IMR-90 (cell line): ENCODE measurements around the gene LAPTM5. TPM values are rescaled to one million over a fixed set of nuclear protein-coding genes. Genes with fewer than 3 reads are reported as not detected.

Experiments used
- ATAC-seq: fragments of 200-7000 bp; cut with Tn5 transposase; 2 replicates; pipeline ENCODE4 v1.9.1; 2020; ENCODE audit warnings: low read depth, mild to moderate bottlenecking, moderate library complexity
- BruUV-seq: library from RNA; stranded (reverse); fragments of 400-500 nt; replicated peaks from 2 replicates; lab custom pipeline; 2021; lab: Mats Ljungman, UMichigan
- CTCF ChIA-PET: fragments of 300-600 bp; formaldehyde crosslinking; extraction: SDS; loops from one replicate; lab custom pipeline; 2021; ENCODE audit warnings: antibody characterized with exemption; lab: Yijun Ruan, JAX
- POLR2A ChIA-PET: fragments of 300-600 bp; sonication (Branson Sonifier 250); formaldehyde crosslinking; loops from one replicate; lab custom pipeline; 2022; ENCODE audit warnings: antibody characterized with exemption; ENCODE audit not compliant: unreplicated experiment; lab: Charles Lee
- DNase-seq: peaks from one replicate; pipeline ENCODE4 v3.0.0; 2013
- H2AFZ ChIP-seq: replicated peaks from 2 replicates; pipeline ENCODE3; 2013; ENCODE audit warnings: low read length, mild to moderate bottlenecking; ENCODE audit not compliant: poor library complexity
- H2AK5ac ChIP-seq: 2 replicates; pipeline ENCODE4 v1.6.1; 2013; ENCODE audit warnings: low read depth, low read length, inconsistent platforms
- H2AK9ac ChIP-seq: replicated peaks from 2 replicates; pipeline ENCODE3; 2013; ENCODE audit warnings: mild to moderate bottlenecking, low read depth, low read length, moderate library complexity; ENCODE audit not compliant: poor library complexity
- H2BK120ac ChIP-seq: 2 replicates; pipeline ENCODE4 v1.6.1; 2013; ENCODE audit warnings: low read depth, low read length, inconsistent platforms
- H2BK15ac ChIP-seq: 3 replicates; pipeline ENCODE4 v1.6.1; 2013; ENCODE audit warnings: low read depth, low read length, inconsistent platforms
- H2BK20ac ChIP-seq: 2 replicates; pipeline ENCODE4 v1.6.1; 2013; ENCODE audit warnings: low read depth, mild to moderate bottlenecking, inconsistent platforms, low read length, moderate library complexity
- H2BK5ac ChIP-seq: 2 replicates; pipeline ENCODE4 v1.6.1; 2013; ENCODE audit warnings: mild to moderate bottlenecking, low read depth, low read length, inconsistent platforms; ENCODE audit not compliant: poor library complexity, severe bottlenecking
- H3K14ac ChIP-seq: replicated peaks from 2 replicates; pipeline ENCODE4 v1.6.1; 2013; ENCODE audit warnings: low read depth, low read length, inconsistent platforms
- H3K18ac ChIP-seq: 2 replicates; pipeline ENCODE4 v1.6.1; 2013; ENCODE audit warnings: low read depth, low read length, control low read depth
- H3K23ac ChIP-seq: 2 replicates; pipeline ENCODE4 v1.6.1; 2013; ENCODE audit warnings: low read depth, low read length, inconsistent platforms
- H3K27ac ChIP-seq: 2 replicates; pipeline ENCODE4 v1.5.1; 2013; ENCODE audit warnings: mild to moderate bottlenecking, control low read depth, low read length; ENCODE audit not compliant: insufficient read depth
- H3K27me3 ChIP-seq: 2 replicates; pipeline ENCODE4 v1.6.1; 2013; ENCODE audit warnings: low read length; ENCODE audit not compliant: control insufficient read depth, insufficient read depth
- H3K36me3 ChIP-seq: 2 replicates; pipeline ENCODE4 v1.6.1; 2013; ENCODE audit warnings: low read length, mixed read lengths; ENCODE audit not compliant: control insufficient read depth, insufficient read depth
- H3K4ac ChIP-seq: 2 replicates; pipeline ENCODE4 v1.6.1; 2013; ENCODE audit warnings: low read depth, low read length, inconsistent platforms
- H3K4me1 ChIP-seq: 2 replicates; pipeline ENCODE4 v1.6.1; 2013; ENCODE audit warnings: low read length, mixed read lengths; ENCODE audit not compliant: control insufficient read depth, insufficient read depth
- H3K4me2 ChIP-seq: 2 replicates; pipeline ENCODE4 v1.6.1; 2013; ENCODE audit warnings: low read depth, mild to moderate bottlenecking, control low read depth, low read length, moderate library complexity
- H3K4me3 ChIP-seq: 2 replicates; pipeline ENCODE4 v1.5.1; 2013; ENCODE audit warnings: low read depth, mild to moderate bottlenecking, control low read depth, low read length, moderate library complexity; ENCODE audit not compliant: insufficient read depth
- H3K56ac ChIP-seq: 2 replicates; pipeline ENCODE4 v1.6.1; 2013; ENCODE audit warnings: low read length, inconsistent platforms; ENCODE audit not compliant: insufficient read depth; ENCODE audit errors: extremely low read depth
- H3K79me1 ChIP-seq, 2 experiments: 2 replicates each; pipeline ENCODE4 v1.6.1; 2013; ENCODE audit warnings: low read length in 2 of 2, inconsistent platforms in 1 of 2, low read depth in 1 of 2
- H3K9ac ChIP-seq: 2 replicates; pipeline ENCODE4 v1.6.1; 2013; ENCODE audit warnings: low read depth, low read length, control low read depth
- H3K9me1 ChIP-seq: 2 replicates; pipeline ENCODE4 v1.6.1; 2013; ENCODE audit warnings: low read length, inconsistent platforms; ENCODE audit not compliant: insufficient read depth
- H3K9me3 ChIP-seq: 2 replicates; pipeline ENCODE4 v1.6.1; 2013; ENCODE audit warnings: low read length; ENCODE audit not compliant: control insufficient read depth, insufficient read depth
- H4K20me1 ChIP-seq: 2 replicates; pipeline ENCODE4 v1.6.1; 2013; ENCODE audit warnings: low read length, inconsistent platforms; ENCODE audit not compliant: insufficient read depth
- H4K5ac ChIP-seq: 2 replicates; pipeline ENCODE4 v1.6.1; 2013; ENCODE audit warnings: mild to moderate bottlenecking, low read depth, low read length, control low read depth
- H4K8ac ChIP-seq, 2 experiments: 2 replicates each; pipeline ENCODE4 v1.6.1; 2013; ENCODE audit warnings: low read depth in 2 of 2, low read length in 2 of 2, control low read depth in 1 of 2, inconsistent platforms in 1 of 2
- H4K91ac ChIP-seq: 2 replicates; pipeline ENCODE4 v1.6.1; 2013; ENCODE audit warnings: low read depth, low read length, inconsistent platforms; ENCODE audit not compliant: insufficient read depth
- BHLHE40 ChIP-seq: fragments of 150-350 bp; IDR thresholded peaks from 2 replicates; pipeline ENCODE4 v1.6.1; 2016; ENCODE audit warnings: mild to moderate bottlenecking, low read depth, low read length
- FOS ChIP-seq: fragments of 150-350 bp; IDR thresholded peaks from 2 replicates; pipeline ENCODE4 v1.6.1; 2016; ENCODE audit warnings: low read depth, low read length
- MAFK ChIP-seq: IDR thresholded peaks from 2 replicates; pipeline ENCODE4 v1.6.1; 2012; ENCODE audit warnings: low read depth, low read length, improper control_type of control experiment
- NFE2L2 ChIP-seq: fragments of 150-350 bp; IDR thresholded peaks from 2 replicates; pipeline ENCODE4 v1.6.1; 2016; ENCODE audit warnings: low read depth, mild to moderate bottlenecking, low read length
- USF2 ChIP-seq: fragments of 150-350 bp; IDR thresholded peaks from 2 replicates; pipeline ENCODE4 v1.6.1; 2017; ENCODE audit warnings: mild to moderate bottlenecking, antibody characterized with exemption, low read length, low read depth
- WGBS, 2 experiments: methylation state at CpG; one replicate each; pipeline versions ENCODE4 v1.1.5 to v1.1.7; 2013; ENCODE audit warnings: missing lambda C conversion rate in 2 of 2; ENCODE audit not compliant: insufficient read length in 1 of 2; ENCODE audit errors: extremely low coverage in 2 of 2; 5-methylcytosine and 5-hydroxymethylcytosine counted together
- dilution Hi-C: fragments of 300-500 bp; cut with HindIII; formaldehyde crosslinking; loops from one replicate; pipeline ENCODE4 v1.14.3; 2018; ENCODE audit warnings: low sequenced_read_pairs; ENCODE audit not compliant: unreplicated experiment
- in situ Hi-C: fragments of 300-500 bp; cut with MboI; formaldehyde crosslinking; loops from 3 replicates; pipeline ENCODE4 v1.14.3; 2019; ENCODE audit warnings: low sequenced_read_pairs, inconsistent platforms, mixed read lengths
- intact Hi-C: fragments of 100-400 bp; cut with micrococcal nuclease; formaldehyde crosslinking; loops from 2 replicates; pipeline ENCODE4 v1.10.0; 2022
- polyA plus RNA-seq, 3 experiments: library from polyadenylated mRNA; depleted of rRNA; stranded (reverse); fragments of >200 nt; gene quantifications; 2 replicates each; pipeline ENCODE4 v1.2.3, GENCODE V29; 2012; ENCODE audit warnings: low replicate concordance in 1 of 3
- total RNA-seq: library from RNA; depleted of rRNA; stranded (reverse); fragments of >200 nt; gene quantifications from 2 replicates; pipeline ENCODE4 v1.2.3, GENCODE V29; 2012

LAPTM5 gene
- total and polyA plus RNA-seq, 2 of the 4 experiments (the other 2 are of a cell fraction): 0.09 TPM; not detected in 1

GRCh38 chr1:30723331-30723755, 34.2 kb downstream of the LAPTM5 start, which contains the start of gene MATN1:
TSS of gene MATN1 (minus strand) at chr1:30723585. CDS start at chr1:30723551, 34 bp downstream.
- POLR2A ChIA-PET: no interaction called here
- Histone ChIP-seq H3K27me3 (no peaks in the 10 kb centered on the region), H3K9me3 (no peaks in the 10 kb centered on the region), H4K8ac (no peak within 1 kb of the TSS), H2AFZ (no peak within 1 kb of the TSS), H3K4me3 (no peak within 1 kb of the TSS), H2AK5ac (no peak within 1 kb of the TSS), H3K79me1 (peaks cover 0 to 6% of the 10 kb centered on the region in 2 experiments; a peak in 1 of 4 replicates), H3K14ac (no peak within 1 kb of the TSS), H4K5ac (no peak within 1 kb of the TSS), H2AK9ac (peak within 1 kb of the TSS; percentile 61), H3K9me1 (0 out of 2 replicates have a peak, but pooled peaks cover 2% of the 10 kb centered on the region), H3K56ac (no peak within 1 kb of the TSS), H3K4ac (no peak within 1 kb of the TSS), H3K27ac (no peak within 1 kb of the TSS), H3K9ac (no peak within 1 kb of the TSS), H4K91ac (no peak within 1 kb of the TSS), H3K36me3 (no peaks in the 10 kb centered on the region), H2BK5ac (no peak within 1 kb of the TSS), H3K4me1 (peaks cover 14% of the 10 kb centered on the region; the same call in 1 of the 2 replicates), H4K20me1 (peaks cover 6% of the 10 kb centered on the region), H2BK20ac (no peak within 1 kb of the TSS), H3K23ac (no peak within 1 kb of the TSS), H3K4me2 (no peak within 1 kb of the TSS), H3K18ac (no peak within 1 kb of the TSS), H2BK15ac (no peak within 1 kb of the TSS), H2BK120ac (no peak within 1 kb of the TSS)
- dilution Hi-C loops (no loop called here), intact Hi-C loops (no loop called here), in situ Hi-C loops (loop anchor here (5.0 kb wide), 1 partner anchor 39 kb away; no protein-coding TSS in a partner anchor)
- no peak for ATAC-seq
- CTCF ChIA-PET: no interaction called here
- TF ChIP-seq USF2 (no peak), MAFK (no peak), BHLHE40 (no peak), FOS (no peak), NFE2L2 (no peak)
- BruUV-seq: no TSS peak
- no peak for DNase-seq
- WGBS, 2 experiments: no CpG with 5 or more reads among the region's 14 CpGs
